GM12875 (cell line): ENCODE data around the gene RCOR2.
A peak's percentile ranks its signal among the peaks of the same experiment; 100 is the strongest.

ENCODE experiments used
- H3K4me3 ChIP-seq: one replicate; pipeline ENCODE4 v1.5.1; 2011; ENCODE audit warnings: low read depth, low read length, control low read depth
- CTCF ChIP-seq: IDR thresholded peaks from 2 replicates; pipeline ENCODE4 v1.5.1; 2011; ENCODE audit warnings: low read depth, mild to moderate bottlenecking, control low read depth, inconsistent platforms, low read length, moderate library complexity, borderline replicate concordance; ENCODE audit not compliant: insufficient read depth

RCOR2 gene

GRCh38 chr11:63893355-63893754 is 23.6 kb downstream of the RCOR2 start:
- no peak for TF ChIP-seq CTCF

GRCh38 chr11:63892228-63892627 is 24.7 kb downstream of the RCOR2 start:
- no peak overlapping the region for H3K4me3 ChIP-seq
- TF ChIP-seq CTCF: no peak

More at GRCh38 chr11:63893355-63893754, 23.6 kb downstream of the RCOR2 start:
- no peak overlapping the region for H3K4me3 ChIP-seq

GRCh38 chr11:63890368-63890767 is 26.6 kb downstream of the RCOR2 start:
- no peak for TF ChIP-seq CTCF

GRCh38 chr11:63889344-63889743 is 27.6 kb downstream of the RCOR2 start:
- H3K4me3 ChIP-seq: no peak overlapping the region
- TF ChIP-seq CTCF: no peak

More at GRCh38 chr11:63890368-63890767, 26.6 kb downstream of the RCOR2 start:
- H3K4me3 ChIP-seq: no peak overlapping the region

GRCh38 chr11:63888170-63889086 is 28.5 kb downstream of the RCOR2 start:
- peak overlapping the region; percentile 53 for H3K4me3 ChIP-seq
- no peak for TF ChIP-seq CTCF

GRCh38 chr11:63887386-63887999 is 29.5 kb downstream of the RCOR2 start:
- TF ChIP-seq CTCF: no peak
- no peak overlapping the region for H3K4me3 ChIP-seq
